Natural killer cell (primary cell): Measurements from ENCODE around the gene SMC6. TPM values are rescaled to one million over a fixed set of nuclear protein-coding genes. Genes with fewer than 3 reads are reported as not detected.

Experiments used
- ATAC-seq, 3 donors: fragments of 150-1000 bp in 2 of 3; fragments of 200-7000 bp in 1 of 3; cut with Tn5 transposase; 1 replicate in 1 of 3; 2 replicates in 2 of 3; pipeline ENCODE4 v1.10.0; 2021; ENCODE audit warnings: mild to moderate bottlenecking in 2 of 3, moderate library complexity in 2 of 3
- DNase-seq, 2 donors: peaks; one replicate each; pipeline versions ENCODE4 v3.0.0 to v3.0.0-alpha.2; 2013 to 2021; ENCODE audit warnings: mixed read lengths in 1 of 2
- H3K27ac ChIP-seq: one replicate; pipeline ENCODE4 v1.5.1; 2013; ENCODE audit warnings: mild to moderate bottlenecking, low read length
- H3K27me3 ChIP-seq: one replicate; pipeline ENCODE4 v1.6.1; 2013; ENCODE audit warnings: low read length; ENCODE audit not compliant: control insufficient read depth, insufficient read depth
- H3K36me3 ChIP-seq: one replicate; pipeline ENCODE4 v1.6.1; 2013; ENCODE audit warnings: low read length; ENCODE audit not compliant: control insufficient read depth, insufficient read depth
- H3K4me1 ChIP-seq: one replicate; pipeline ENCODE4 v1.6.1; 2013; ENCODE audit warnings: low read length; ENCODE audit not compliant: control insufficient read depth, insufficient read depth
- H3K4me3 ChIP-seq: one replicate; pipeline ENCODE4 v1.5.1; 2013; ENCODE audit warnings: low read length
- H3K9me3 ChIP-seq: one replicate; pipeline ENCODE4 v1.6.1; 2013; ENCODE audit warnings: low read length; ENCODE audit not compliant: control insufficient read depth, insufficient read depth
- H3K27ac Mint-ChIP-seq, 2 donors: one replicate each; pipeline ENCODE4 v1.8.0; 2022; ENCODE audit warnings: mild to moderate bottlenecking in 2 of 2, mixed read lengths in 2 of 2, moderate library complexity in 1 of 2
- H3K27me3 Mint-ChIP-seq, 2 donors: one replicate each; pipeline ENCODE4 v1.8.0; 2022; ENCODE audit warnings: low read depth in 2 of 2, mixed read lengths in 2 of 2
- H3K36me3 Mint-ChIP-seq: one replicate; pipeline ENCODE4 v1.8.0; 2022; ENCODE audit warnings: mixed read lengths
- H3K4me1 Mint-ChIP-seq, 2 donors: one replicate each; pipeline ENCODE4 v1.8.0; 2022; ENCODE audit warnings: mixed read lengths in 2 of 2
- H3K4me3 Mint-ChIP-seq: one replicate; pipeline ENCODE4 v1.8.0; 2022; ENCODE audit warnings: mild to moderate bottlenecking, moderate library complexity, mixed read lengths
- H3K9me3 Mint-ChIP-seq, 2 donors: one replicate each; pipeline ENCODE4 v1.8.0; 2022; ENCODE audit warnings: mixed read lengths in 2 of 2
- WGBS: methylation state at CpG from one replicate; pipeline ENCODE4 v1.1.7; 2013; ENCODE audit warnings: missing lambda C conversion rate; ENCODE audit not compliant: insufficient coverage; 5-methylcytosine and 5-hydroxymethylcytosine counted together
- intact Hi-C: fragments of 100-400 bp; cut with micrococcal nuclease; formaldehyde crosslinking; loops from one replicate; pipeline ENCODE4 v1.14.2; 2022
- total RNA-seq, 4 donors: library from RNA; stranded (reverse); fragments of 120-200 nt in 1 of 4; gene quantifications; one replicate each; pipeline versions ENCODE4 v1.2.3 to v1.2.4, GENCODE V29; 2013 to 2022
- TF ChIP-seq, protein P1 (sequence below): fragments of 200-600 bp; IDR thresholded peaks from one replicate; pipeline ENCODE4 v1.8.0; 2022; ENCODE audit warnings: antibody characterized with exemption

Gene SMC6
- total RNA-seq, 3 donors from 2014 or later (not counting 1 experiment from before 2014, with no cell fraction given) = 14.0 to 22.3 (median 20.6) TPM

GRCh38 chr2:17658251-17658843 is 95.3 kb downstream of the SMC6 start:
- 82% methylated on average over 6 of the region's 6 CpGs for WGBS
- peaks cover 10% of the 10 kb centered on the region for H3K36me3 ChIP-seq
- no peak for DNase-seq
- H3K27ac ChIP-seq = no peak overlapping the region
- ATAC-seq = no peak
- Mint-ChIP-seq H3K27me3 (no peaks in the 10 kb centered on the region), H3K9me3 (no peaks in the 10 kb centered on the region), H3K27ac (no peak overlapping the region), H3K36me3 (no peaks in the 10 kb centered on the region), H3K4me3 (no peak overlapping the region), H3K4me1 (no peaks in the 10 kb centered on the region)
- intact Hi-C loops = no loop called here
- no peaks in the 10 kb centered on the region for H3K27me3 ChIP-seq
- H3K4me1 ChIP-seq = no peaks in the 10 kb centered on the region
- H3K9me3 ChIP-seq = no peaks in the 10 kb centered on the region
- H3K4me3 ChIP-seq = no peak overlapping the region
- TF ChIP-seq, protein P1, sequence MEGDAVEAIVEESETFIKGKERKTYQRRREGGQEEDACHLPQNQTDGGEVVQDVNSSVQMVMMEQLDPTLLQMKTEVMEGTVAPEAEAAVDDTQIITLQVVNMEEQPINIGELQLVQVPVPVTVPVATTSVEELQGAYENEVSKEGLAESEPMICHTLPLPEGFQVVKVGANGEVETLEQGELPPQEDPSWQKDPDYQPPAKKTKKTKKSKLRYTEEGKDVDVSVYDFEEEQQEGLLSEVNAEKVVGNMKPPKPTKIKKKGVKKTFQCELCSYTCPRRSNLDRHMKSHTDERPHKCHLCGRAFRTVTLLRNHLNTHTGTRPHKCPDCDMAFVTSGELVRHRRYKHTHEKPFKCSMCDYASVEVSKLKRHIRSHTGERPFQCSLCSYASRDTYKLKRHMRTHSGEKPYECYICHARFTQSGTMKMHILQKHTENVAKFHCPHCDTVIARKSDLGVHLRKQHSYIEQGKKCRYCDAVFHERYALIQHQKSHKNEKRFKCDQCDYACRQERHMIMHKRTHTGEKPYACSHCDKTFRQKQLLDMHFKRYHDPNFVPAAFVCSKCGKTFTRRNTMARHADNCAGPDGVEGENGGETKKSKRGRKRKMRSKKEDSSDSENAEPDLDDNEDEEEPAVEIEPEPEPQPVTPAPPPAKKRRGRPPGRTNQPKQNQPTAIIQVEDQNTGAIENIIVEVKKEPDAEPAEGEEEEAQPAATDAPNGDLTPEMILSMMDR = no peak

DNA sequence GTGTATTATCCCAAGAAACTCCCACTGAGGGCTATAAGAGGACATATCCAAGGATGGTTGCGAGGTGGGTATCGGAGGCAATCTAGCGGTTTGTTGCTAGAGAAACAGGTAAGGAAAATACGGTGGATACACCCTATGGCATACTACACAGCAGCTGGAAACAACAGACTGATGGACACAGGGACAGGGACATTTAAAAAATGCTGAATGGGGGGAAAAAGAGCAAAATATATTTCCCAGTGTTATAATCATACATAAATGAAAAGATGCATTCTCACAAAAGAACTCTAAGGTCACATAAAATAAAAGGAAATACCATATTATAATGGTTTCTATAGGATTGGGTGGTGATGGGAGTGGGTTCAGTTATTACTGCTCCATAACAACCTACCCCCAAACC is 95.9 kb downstream of the SMC6 start:
- no peak overlapping the region for H3K27ac Mint-ChIP-seq

GRCh38 chr2:17652681-17653394 is 100.8 kb downstream of the SMC6 start:
- no peaks in the 10 kb centered on the region for H3K36me3 ChIP-seq
- no peak overlapping the region for H3K4me3 Mint-ChIP-seq
- H3K36me3 Mint-ChIP-seq = no peaks in the 10 kb centered on the region
- H3K9me3 ChIP-seq = no peaks in the 10 kb centered on the region
- WGBS = 95% methylated on average over 9 of the region's 9 CpGs
- H3K27me3 ChIP-seq = no peaks in the 10 kb centered on the region
- H3K4me1 Mint-ChIP-seq = no peaks in the 10 kb centered on the region
- no peaks in the 10 kb centered on the region for H3K4me1 ChIP-seq
- H3K27ac ChIP-seq = no peak overlapping the region
- ATAC-seq (no peak), DNase-seq (no peak)
- intact Hi-C loops = no loop called here
- H3K9me3 Mint-ChIP-seq = no peaks in the 10 kb centered on the region
- TF ChIP-seq, protein P1 = no peak
- no peaks in the 10 kb centered on the region for H3K27me3 Mint-ChIP-seq
- H3K4me3 ChIP-seq = no peak overlapping the region
- H3K27ac Mint-ChIP-seq = no peak overlapping the region

More for the DNA sequence above, 95.9 kb downstream of the SMC6 start:
- Mint-ChIP-seq H3K4me1 (no peaks in the 10 kb centered on the region), H3K36me3 (no peaks in the 10 kb centered on the region), H3K4me3 (no peak overlapping the region), H3K27me3 (no peaks in the 10 kb centered on the region), H3K9me3 (no peaks in the 10 kb centered on the region)
- ATAC-seq (no peak), DNase-seq (no peak)
- Histone ChIP-seq H3K27ac (no peak overlapping the region), H3K36me3 (peaks cover 8% of the 10 kb centered on the region), H3K4me3 (no peak overlapping the region), H3K27me3 (no peaks in the 10 kb centered on the region), H3K9me3 (no peaks in the 10 kb centered on the region), H3K4me1 (no peaks in the 10 kb centered on the region)
- intact Hi-C loops = no loop called here
- WGBS = 95% methylated on average over 4 of the region's 4 CpGs
- TF ChIP-seq, protein P1 = no peak
